BJ (cell line): ENCODE data around the gene POLR2C. TPM values are rescaled to one million over a fixed set of nuclear protein-coding genes. Genes with fewer than 3 reads are reported as not detected.

Source experiments
- CTCF ChIA-PET: fragments of 350-600 bp; formaldehyde crosslinking; extraction: SDS; loops from one replicate; lab custom pipeline; 2021; ENCODE audit warnings: antibody characterized with exemption, inconsistent platforms; lab: Yijun Ruan, JAX
- POLR2A ChIA-PET: fragments of 300-600 bp; sonication (Branson Sonifier 250); formaldehyde crosslinking; extraction: SDS; loops from one replicate; lab custom pipeline; 2021; ENCODE audit warnings: antibody characterized with exemption; lab: Charles Lee
- DNase-seq: peaks from one replicate; pipeline ENCODE4 v3.0.0-alpha.2; 2011; ENCODE audit warnings: low read depth
- H3K27me3 ChIP-seq: 2 replicates; pipeline ENCODE4 v1.6.0; 2011; ENCODE audit warnings: low read length; ENCODE audit not compliant: control insufficient read depth, insufficient read depth
- H3K36me3 ChIP-seq: 2 replicates; pipeline ENCODE4 v1.5.1; 2011; ENCODE audit warnings: low read length; ENCODE audit not compliant: control insufficient read depth, insufficient read depth
- H3K4me3 ChIP-seq: 2 replicates; pipeline ENCODE4 v1.5.1; 2011; ENCODE audit warnings: low read depth, mild to moderate bottlenecking, control low read depth, low read length
- CTCF ChIP-seq: IDR thresholded peaks from 2 replicates; pipeline ENCODE4 v1.5.1; 2011; ENCODE audit warnings: low read depth, mild to moderate bottlenecking, control low read depth, inconsistent platforms, low read length, moderate library complexity; ENCODE audit not compliant: insufficient read depth
- polyA plus RNA-seq: library from polyadenylated mRNA; depleted of rRNA; stranded (reverse); fragments of >200 nt; gene quantifications from 2 replicates; pipeline ENCODE4 v1.2.3, GENCODE V29; 2011

The POLR2C gene
- polyA plus RNA-seq, 1 experiment, result 176 TPM

- Histone ChIP-seq H3K4me3 (peak overlapping the region; percentile 83), H3K36me3 (no peaks in the 10 kb centered on the region), H3K27me3 (no peaks in the 10 kb centered on the region)
- TF ChIP-seq CTCF, result no peak
- no peak for DNase-seq
- ChIA-PET POLR2A (no interaction called here), CTCF (interaction anchor here (1.1 to 6.0 kb wide), 4 partner anchors 23 to 68 kb away, joined by 3 to 25 read pairs (median 6); partner anchors contain the start of gene POLR2C)
These were observed 22.8 kb downstream of the POLR2C start for GRCh38 chr16:57485091-57485915.

GRCh38 chr16:57485916-57486857 lies 23.7 kb downstream of the POLR2C start, which contains the start of gene DOK4:
Gene DOK4 (minus strand): TSS chr16:57486493. CDS start chr16:57479507, 6,986 bp downstream.
- peak within 1 kb of the TSS; percentile 83 for H3K4me3 ChIP-seq
- CTCF ChIA-PET, result interaction anchor here (1.1 to 6.0 kb wide), 7 partner anchors 12 to 69 kb away, joined by 3 to 25 read pairs (median 3); partner anchors contain the start of gene POLR2C
- no peaks in the 10 kb centered on the region for H3K27me3 ChIP-seq
- H3K36me3 ChIP-seq, result no peaks in the 10 kb centered on the region
- no peak for DNase-seq
- TF ChIP-seq CTCF, result no peak
- POLR2A ChIA-PET, result no interaction called here

- CTCF ChIA-PET, result interaction anchor here (1.1 to 6.0 kb wide), 5 partner anchors 13 to 32 kb away, joined by 3 to 25 read pairs (median 3); partner anchors contain the start of gene POLR2C
- peak overlapping the region; percentile 83 for H3K4me3 ChIP-seq
- POLR2A ChIA-PET, result no interaction called here
- no peaks in the 10 kb centered on the region for H3K27me3 ChIP-seq
- DNase-seq, result no peak
- TF ChIP-seq CTCF, result no peak
- H3K36me3 ChIP-seq, result no peaks in the 10 kb centered on the region
These were observed 24.7 kb downstream of the POLR2C start for GRCh38 chr16:57486858-57487834.

GRCh38 chr16:57489229-57489628 lies 26.8 kb downstream of the POLR2C start:
- no peak for TF ChIP-seq CTCF
- Histone ChIP-seq H3K36me3 (no peaks in the 10 kb centered on the region), H3K4me3 (no peak overlapping the region), H3K27me3 (no peaks in the 10 kb centered on the region; the same call in 1 of the 2 replicates)
- ChIA-PET CTCF (interaction anchor here (0.6 to 6.0 kb wide), 4 partner anchors 30 to 112 kb away, joined by 3 to 25 read pairs (median 3); no protein-coding TSS in a partner anchor), POLR2A (no interaction called here)
- DNase-seq, result no peak
